BJ (cell line): ENCODE measurements around the gene ZNF804A. TPM values are rescaled to one million over a fixed set of nuclear protein-coding genes. Genes with fewer than 3 reads are reported as not detected.
A peak's percentile ranks its signal among the peaks of the same experiment; 100 is the strongest.

Experiments
- CTCF ChIA-PET: fragments of 350-600 bp; formaldehyde crosslinking; extraction: SDS; loops from one replicate; lab custom pipeline; 2021; ENCODE audit warnings: antibody characterized with exemption, inconsistent platforms; lab: Yijun Ruan, JAX
- POLR2A ChIA-PET: fragments of 300-600 bp; sonication (Branson Sonifier 250); formaldehyde crosslinking; extraction: SDS; loops from one replicate; lab custom pipeline; 2021; ENCODE audit warnings: antibody characterized with exemption; lab: Charles Lee
- DNase-seq: peaks from one replicate; pipeline ENCODE4 v3.0.0-alpha.2; 2011; ENCODE audit warnings: low read depth
- H3K27me3 ChIP-seq: 2 replicates; pipeline ENCODE4 v1.6.0; 2011; ENCODE audit warnings: low read length; ENCODE audit not compliant: control insufficient read depth, insufficient read depth
- H3K36me3 ChIP-seq: 2 replicates; pipeline ENCODE4 v1.5.1; 2011; ENCODE audit warnings: low read length; ENCODE audit not compliant: control insufficient read depth, insufficient read depth
- H3K4me3 ChIP-seq: 2 replicates; pipeline ENCODE4 v1.5.1; 2011; ENCODE audit warnings: low read depth, mild to moderate bottlenecking, control low read depth, low read length
- CTCF ChIP-seq: IDR thresholded peaks from 2 replicates; pipeline ENCODE4 v1.5.1; 2011; ENCODE audit warnings: low read depth, mild to moderate bottlenecking, control low read depth, inconsistent platforms, low read length, moderate library complexity; ENCODE audit not compliant: insufficient read depth
- polyA minus RNA-seq: library from RNA; depleted of rRNA, polyadenylated mRNA; stranded (reverse); fragments of >200 nt; gene quantifications from 2 replicates; pipeline ENCODE4 v1.2.3, GENCODE V29; 2011; rRNA and poly(A)+ RNA removed
- polyA plus RNA-seq: library from polyadenylated mRNA; depleted of rRNA; stranded (reverse); fragments of >200 nt; gene quantifications from 2 replicates; pipeline ENCODE4 v1.2.3, GENCODE V29; 2011; rRNA removed

The ZNF804A gene
- 0.53 and 0.96 TPM in 2 replicates for polyA plus RNA-seq
- polyA minus RNA-seq = 0.10 and 0.57 TPM in 2 replicates

- ChIA-PET CTCF (interaction anchor here (1.8 kb wide), 1 partner anchor 13 kb away, joined by 10 read pairs; no protein-coding TSS in a partner anchor), POLR2A (no interaction called here)
- no peak for DNase-seq
- no peak for TF ChIP-seq CTCF
- Histone ChIP-seq H3K36me3 (no peaks in the 10 kb centered on the region), H3K27me3 (no peaks in the 10 kb centered on the region), H3K4me3 (peak within 1 kb of the TSS; percentile 77)
Observed at GRCh38 chr2:184598316-184599053, at the start of gene ZNF804A. Gene ZNF804A, plus strand, starts transcription at chr2:184598529. Its CDS starts 431 bp downstream, at chr2:184598960.

DNA sequence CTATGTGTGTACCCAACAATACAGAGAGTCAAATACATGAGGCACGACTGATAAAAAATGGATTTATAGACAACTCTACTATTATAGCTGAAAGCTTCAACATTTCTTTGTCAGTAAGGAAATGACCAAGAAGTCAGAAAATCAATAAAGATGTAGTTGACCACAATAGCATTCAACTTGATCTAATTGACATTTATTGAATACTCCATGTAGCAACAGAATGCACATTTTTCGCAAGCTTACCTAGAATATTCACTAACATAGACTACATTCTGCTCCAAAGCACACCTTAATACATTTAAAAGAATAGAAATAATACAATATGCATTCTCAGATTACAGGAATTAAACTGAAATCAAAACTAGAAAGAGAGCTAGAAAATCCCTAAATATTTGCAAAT, 49.2 kb upstream of the ZNF804A start:
- DNase-seq = no peak
- Histone ChIP-seq H3K4me3 (no peak overlapping the region), H3K36me3 (no peaks in the 10 kb centered on the region), H3K27me3 (no peaks in the 10 kb centered on the region)
- no peak for TF ChIP-seq CTCF
- ChIA-PET CTCF (no interaction called here), POLR2A (no interaction called here)

- H3K4me3 ChIP-seq = no peak overlapping the region
- no peak for DNase-seq
- no peak for TF ChIP-seq CTCF
- H3K36me3 ChIP-seq = no peaks in the 10 kb centered on the region
- ChIA-PET CTCF (no interaction called here), POLR2A (no interaction called here)
- no peaks in the 10 kb centered on the region for H3K27me3 ChIP-seq
Observed at GRCh38 chr2:184551626-184552025, 46.7 kb upstream of the ZNF804A start.

DNA sequence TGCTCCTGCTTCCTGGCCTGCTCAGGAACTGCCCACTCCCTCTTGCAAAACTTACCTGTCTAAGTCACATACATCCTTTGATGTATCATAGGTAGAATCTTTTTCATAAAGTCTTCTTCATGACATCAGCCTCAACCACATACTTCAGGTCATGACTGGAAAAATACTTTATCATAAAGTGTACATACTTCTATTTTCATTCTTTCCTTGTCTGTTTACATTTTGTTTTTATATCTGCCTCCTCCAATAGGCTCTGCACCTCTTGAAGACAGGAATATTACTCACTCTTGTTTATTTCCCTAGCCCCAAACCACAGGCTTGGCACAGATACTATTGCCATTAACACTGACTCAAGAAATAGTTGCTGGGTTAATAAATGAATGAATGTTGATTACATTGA, 43.6 kb upstream of the ZNF804A start:
- H3K4me3 ChIP-seq = no peak overlapping the region
- no peak for TF ChIP-seq CTCF
- no peaks in the 10 kb centered on the region for H3K27me3 ChIP-seq
- H3K36me3 ChIP-seq = no peaks in the 10 kb centered on the region
- POLR2A ChIA-PET = no interaction called here
- peak; percentile 16 for DNase-seq
- CTCF ChIA-PET = no interaction called here

GRCh38 chr2:184555352-184555751, 43.0 kb upstream of the ZNF804A start:
- TF ChIP-seq CTCF = no peak
- no peak for DNase-seq
- Histone ChIP-seq H3K27me3 (no peaks in the 10 kb centered on the region), H3K4me3 (no peak overlapping the region), H3K36me3 (no peaks in the 10 kb centered on the region)
- ChIA-PET CTCF (no interaction called here), POLR2A (interaction anchor here (0.6 kb wide), 1 partner anchor 127 kb away, joined by 5 read pairs; no protein-coding TSS in a partner anchor)
